CD4-positive, alpha-beta T cell treated with Interleukin-4 for 1 hour (primary cell): ENCODE data around the gene STK36.
A peak's percentile ranks its signal among the peaks of the same experiment; 100 is the strongest.

Source experiments
- DNase-seq, 2 donors: peaks; one replicate each; pipeline ENCODE4 v3.0.0-alpha.2; 2020 to 2022

Gene STK36

GRCh38 chr2:218671654-218672566 lies at the start of gene STK36, which contains the start of gene RNF25:
STK36 (plus strand) TSS chr2:218672086; CDS start chr2:218672830, 744 bp downstream.
RNF25 (minus strand) TSS chr2:218672002; CDS start chr2:218671970, 32 bp downstream.
- peak; percentile 83 for DNase-seq

GRCh38 chr2:218622606-218623365 lies 49.1 kb upstream of the STK36 start:
- no peak for DNase-seq

- no peak for DNase-seq
These were observed 48.5 kb upstream of the STK36 start for GRCh38 chr2:218623366-218623705.

GRCh38 chr2:218626369-218626768 lies 45.5 kb upstream of the STK36 start:
- no peak for DNase-seq

- no peak for DNase-seq
These were observed 43.9 kb upstream of the STK36 start for GRCh38 chr2:218627939-218628338.

GRCh38 chr2:218631837-218632236 lies 40.0 kb upstream of the STK36 start:
- DNase-seq = no peak

DNA sequence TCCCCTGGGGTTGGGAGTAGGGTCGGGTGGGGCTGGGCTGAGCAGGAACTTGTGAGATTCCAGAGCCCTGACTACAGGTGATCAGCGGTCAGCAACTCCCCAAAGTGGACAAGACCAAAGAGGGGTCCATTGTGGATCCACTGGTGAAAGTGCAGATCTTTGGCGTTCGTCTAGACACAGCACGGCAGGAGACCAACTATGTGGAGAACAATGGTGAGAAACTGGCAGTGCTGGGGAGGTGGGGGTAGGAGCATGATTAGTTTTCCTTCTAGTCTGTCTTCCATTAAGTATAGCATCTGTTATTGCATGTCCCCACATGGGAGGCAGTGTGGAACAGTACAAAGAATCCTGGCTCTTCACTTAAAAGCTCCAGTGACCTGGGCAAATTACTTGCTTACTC lies 36.2 kb upstream of the STK36 start:
- no peak for DNase-seq

DNA sequence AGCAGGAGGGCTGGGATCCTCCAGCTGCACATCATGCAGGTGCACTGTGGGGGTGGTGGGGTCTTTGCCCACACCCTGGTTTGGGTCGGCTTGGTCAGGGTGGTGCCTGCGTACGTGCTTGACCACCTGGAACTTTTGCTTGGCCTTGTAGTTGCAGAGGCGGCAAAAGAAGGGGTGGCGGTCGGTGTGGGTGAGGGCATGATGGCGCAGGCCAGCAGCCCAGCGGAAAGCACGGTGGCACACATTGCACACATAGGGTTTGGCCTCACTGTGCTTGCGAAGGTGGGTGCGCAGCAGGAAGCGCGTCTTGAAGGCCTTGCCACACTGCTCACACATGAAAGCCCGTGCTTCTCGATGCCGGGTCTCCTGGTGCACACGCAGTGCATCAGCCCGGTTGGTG lies 33.5 kb upstream of the STK36 start:
- DNase-seq = no peak

DNA sequence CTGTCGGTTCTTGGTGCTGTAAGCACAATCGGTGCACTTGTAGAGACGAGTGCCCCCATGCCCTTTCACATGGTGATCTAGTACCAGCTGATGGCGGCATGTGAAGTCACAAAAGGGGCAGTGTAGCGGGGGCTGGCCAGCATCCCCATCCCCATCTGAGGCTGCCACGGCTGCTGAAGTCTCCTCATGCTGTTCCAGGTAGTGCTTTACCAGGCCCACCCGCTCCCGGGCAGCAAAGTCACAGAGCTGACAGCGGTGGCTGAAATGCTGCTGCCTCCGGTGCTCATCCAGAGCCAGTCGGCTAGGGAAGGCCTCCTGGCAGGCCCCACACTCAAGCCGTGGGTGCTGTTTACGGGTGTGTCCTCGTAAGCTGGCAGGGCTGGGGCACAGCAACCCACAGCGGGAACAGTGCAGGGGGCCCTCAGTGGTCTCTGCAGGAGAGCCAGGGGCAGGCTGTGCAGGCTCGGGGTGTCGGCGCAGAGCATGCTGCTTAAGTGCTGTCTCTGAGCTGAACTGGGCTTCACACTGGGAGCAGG lies 29.7 kb upstream of the STK36 start:
- DNase-seq = no peak

GRCh38 chr2:218642786-218643185 lies 29.1 kb upstream of the STK36 start:
- no peak for DNase-seq

DNA sequence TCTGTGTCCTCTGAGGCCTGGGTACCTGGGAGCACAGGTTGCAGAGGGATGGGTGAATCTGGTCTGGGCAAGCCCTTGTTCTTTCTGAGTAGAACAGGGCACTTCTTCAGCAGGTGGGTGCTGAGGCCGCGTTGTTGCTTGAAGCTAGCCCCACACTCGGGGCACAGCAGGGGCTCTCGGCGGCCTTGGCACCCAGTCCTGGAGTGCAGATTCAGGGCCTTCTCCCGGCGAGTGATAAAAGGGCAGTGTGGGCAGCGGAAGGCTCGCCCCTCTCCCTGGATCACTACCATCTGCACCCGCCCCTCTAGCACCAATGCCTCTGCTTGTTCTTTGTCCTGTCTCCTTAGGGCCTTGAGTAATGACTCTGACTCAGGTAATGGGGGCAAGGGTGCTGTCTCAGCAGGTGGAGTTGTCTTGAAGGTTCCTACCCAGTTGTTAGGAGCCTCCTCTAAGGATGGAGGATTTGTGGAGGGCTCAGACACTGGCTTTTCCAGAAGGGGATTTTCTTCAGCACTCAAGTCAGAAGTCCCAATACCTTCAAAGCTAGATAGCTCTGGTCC lies 28.1 kb upstream of the STK36 start:
- DNase-seq = no peak

GRCh38 chr2:218644721-218645120 lies 27.2 kb upstream of the STK36 start:
- DNase-seq = no peak

GRCh38 chr2:218645126-218645525 lies 26.8 kb upstream of the STK36 start:
- no peak for DNase-seq

DNA sequence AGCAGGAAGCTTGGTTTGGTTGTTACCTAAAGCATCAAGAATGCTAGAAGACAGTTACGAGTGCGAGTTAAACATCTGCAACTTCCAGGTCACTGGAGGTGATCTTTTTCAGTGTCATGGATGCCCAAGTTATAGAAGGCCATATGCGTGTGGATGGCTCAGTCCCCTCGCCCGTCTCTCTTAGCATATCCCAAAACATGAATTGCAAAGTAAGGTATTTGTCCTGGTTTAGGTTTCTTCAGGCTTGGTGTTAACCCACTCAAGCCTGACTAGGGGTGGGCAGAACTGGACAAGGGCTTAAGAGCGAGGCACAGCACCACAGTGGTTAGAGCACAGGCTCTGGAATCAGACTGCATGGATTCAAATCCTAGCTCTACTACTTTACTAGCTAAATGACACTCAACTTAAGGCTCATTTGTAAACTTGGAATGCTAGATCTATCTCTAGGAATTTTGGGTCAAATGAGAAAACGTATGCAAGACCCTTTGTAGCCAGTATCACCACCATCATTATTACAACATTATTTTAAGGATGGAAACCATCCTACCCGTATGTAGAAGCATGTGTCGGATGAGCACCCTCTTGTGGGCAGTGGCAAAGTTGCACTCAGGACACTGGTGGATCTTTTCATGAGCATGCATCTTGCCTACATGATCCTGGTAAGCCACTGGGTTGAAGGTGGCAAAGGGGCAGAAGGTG lies 23.6 kb upstream of the STK36 start:
- DNase-seq = peak; percentile 58 to 63

DNA sequence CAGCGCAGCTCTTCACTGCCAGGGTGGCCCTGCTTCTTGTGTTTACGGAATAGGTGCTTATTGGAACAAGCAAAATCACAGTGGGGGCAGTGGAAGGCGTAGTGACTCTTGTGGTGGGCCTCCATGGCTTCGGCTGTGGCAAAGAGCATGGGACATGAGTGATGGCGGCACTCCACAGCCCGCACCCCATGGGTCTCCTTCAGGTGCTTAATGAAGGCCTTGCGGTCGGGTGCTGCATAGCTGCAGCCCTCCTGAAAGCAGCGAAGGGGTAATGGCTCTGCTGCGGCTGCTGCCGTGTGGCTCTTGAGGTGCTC lies 23.1 kb upstream of the STK36 start:
- no peak for DNase-seq

DNA sequence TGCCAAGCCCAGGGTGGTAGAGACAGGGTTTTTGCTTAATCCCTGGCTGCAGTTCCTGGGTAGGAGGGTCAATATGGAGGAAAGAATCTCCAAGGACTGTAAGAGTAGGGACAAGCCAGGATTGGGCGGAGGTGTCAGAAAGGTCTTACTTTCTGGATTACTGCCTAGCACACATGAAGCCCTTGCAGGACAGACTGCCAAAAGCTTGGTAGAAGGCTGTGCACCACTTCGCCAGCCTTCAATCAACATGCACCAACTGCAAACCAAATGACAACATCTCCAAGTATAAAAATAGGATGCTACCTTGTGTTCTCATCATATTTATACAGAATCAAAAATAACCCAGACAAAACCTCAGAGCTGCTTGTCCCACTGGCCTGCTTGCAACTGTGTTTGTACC lies 16.1 kb upstream of the STK36 start:
- DNase-seq = no peak

- DNase-seq = peak; percentile 28 to 44
These were observed 13.1 kb upstream of the STK36 start for GRCh38 chr2:218658671-218659257.

GRCh38 chr2:218659258-218659987 lies 12.5 kb upstream of the STK36 start, which contains the start of the genes BCS1L and ZNF142:
BCS1L (plus strand) TSS chr2:218659683; CDS start chr2:218660988, 1,305 bp downstream.
ZNF142 (minus strand) TSS chr2:218659623; CDS start chr2:218656429, 3,194 bp downstream.
- DNase-seq = peak; percentile 92 to 93

DNA sequence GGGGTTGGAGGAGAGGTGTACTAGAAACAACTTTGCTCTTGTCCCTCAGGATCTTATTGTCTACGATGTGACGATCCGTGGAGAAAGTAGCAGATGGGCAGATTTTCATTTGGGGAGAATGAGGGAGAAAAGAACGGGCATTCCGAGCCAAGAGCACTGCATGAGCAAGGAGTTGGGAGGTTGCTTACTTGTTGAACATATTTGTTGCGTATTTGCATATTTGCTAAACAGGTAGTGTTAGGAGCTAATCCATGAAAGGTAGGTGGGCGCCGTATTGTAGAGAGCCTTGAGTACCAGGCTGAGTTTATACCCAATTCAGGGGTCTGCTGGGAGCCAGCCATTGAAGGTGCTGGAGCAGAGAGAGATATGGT lies 11.9 kb upstream of the STK36 start:
- no peak for DNase-seq

DNA sequence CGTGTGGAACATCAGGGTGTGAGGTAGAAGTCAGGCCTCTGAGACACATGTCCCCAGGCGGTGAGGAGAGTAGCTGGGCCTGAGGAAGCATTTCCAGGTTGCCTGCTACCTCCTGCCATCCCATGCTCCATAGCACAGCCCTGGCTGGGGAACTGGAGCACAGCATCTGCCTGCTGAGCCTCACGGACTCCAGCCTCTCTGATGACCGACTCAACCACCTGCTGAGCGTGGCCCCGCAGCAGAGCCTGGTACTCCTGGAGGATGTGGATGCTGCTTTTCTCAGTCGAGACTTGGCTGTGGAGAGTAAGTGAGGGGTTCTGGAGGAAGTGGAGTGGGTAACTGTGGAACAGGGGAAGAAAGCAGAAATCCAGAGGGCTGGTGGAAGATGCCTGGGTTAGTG lies 9.5 kb upstream of the STK36 start:
- no peak for DNase-seq

DNA sequence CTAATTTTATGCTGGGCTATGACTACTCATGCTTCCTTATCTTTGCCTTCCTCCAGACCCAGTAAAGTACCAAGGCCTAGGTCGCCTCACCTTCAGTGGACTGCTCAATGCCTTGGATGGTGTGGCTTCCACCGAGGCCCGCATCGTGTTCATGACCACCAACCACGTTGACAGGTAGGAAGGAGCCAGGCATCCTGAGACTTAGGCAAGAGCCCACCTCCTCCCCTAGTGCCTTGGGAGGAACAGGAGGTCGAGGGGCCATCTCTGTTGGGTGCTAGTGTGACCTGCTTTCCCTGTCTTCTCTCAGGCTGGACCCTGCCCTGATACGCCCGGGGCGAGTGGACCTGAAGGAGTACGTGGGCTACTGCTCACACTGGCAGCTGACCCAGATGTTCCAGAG lies 9.1 kb upstream of the STK36 start:
- DNase-seq = no peak

DNA sequence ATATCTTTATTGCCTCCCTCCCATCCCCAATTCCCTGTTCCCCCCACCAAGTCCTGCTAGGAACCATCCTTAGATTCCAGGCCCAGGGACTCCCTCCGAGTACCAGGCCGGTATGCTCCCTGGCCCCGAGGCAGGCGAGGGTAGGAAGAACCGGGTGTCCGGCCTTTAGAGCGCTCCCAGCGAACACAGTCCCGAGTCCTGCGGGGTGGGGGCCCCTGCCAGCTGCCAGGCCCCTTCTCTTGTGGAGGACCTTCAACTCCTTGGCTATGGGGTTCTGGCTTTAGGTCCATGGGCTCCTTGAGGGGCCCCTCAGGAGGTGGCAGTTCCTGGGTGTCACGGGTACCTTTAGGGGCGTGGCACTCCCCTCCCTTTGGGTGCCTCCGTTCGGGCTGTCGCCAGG lies 8.0 kb upstream of the STK36 start:
- no peak for DNase-seq
